Natural killer cell (primary cell): ENCODE data around the gene SAFB2. TPM values are rescaled to one million over a fixed set of nuclear protein-coding genes. Genes with fewer than 3 reads are reported as not detected.

Experiments used
- ATAC-seq, 3 donors: fragments of 150-1000 bp in 2 of 3; fragments of 200-7000 bp in 1 of 3; cut with Tn5 transposase; 1 replicate in 1 of 3; 2 replicates in 2 of 3; pipeline ENCODE4 v1.10.0; 2021; ENCODE audit warnings: mild to moderate bottlenecking in 2 of 3, moderate library complexity in 2 of 3
- DNase-seq, 2 donors: peaks; one replicate each; pipeline versions ENCODE4 v3.0.0 to v3.0.0-alpha.2; 2013 to 2021; ENCODE audit warnings: mixed read lengths in 1 of 2
- H3K27ac ChIP-seq: one replicate; pipeline ENCODE4 v1.5.1; 2013; ENCODE audit warnings: mild to moderate bottlenecking, low read length
- H3K27me3 ChIP-seq: one replicate; pipeline ENCODE4 v1.6.1; 2013; ENCODE audit warnings: low read length; ENCODE audit not compliant: control insufficient read depth, insufficient read depth
- H3K36me3 ChIP-seq: one replicate; pipeline ENCODE4 v1.6.1; 2013; ENCODE audit warnings: low read length; ENCODE audit not compliant: control insufficient read depth, insufficient read depth
- H3K4me1 ChIP-seq: one replicate; pipeline ENCODE4 v1.6.1; 2013; ENCODE audit warnings: low read length; ENCODE audit not compliant: control insufficient read depth, insufficient read depth
- H3K4me3 ChIP-seq: one replicate; pipeline ENCODE4 v1.5.1; 2013; ENCODE audit warnings: low read length
- H3K9me3 ChIP-seq: one replicate; pipeline ENCODE4 v1.6.1; 2013; ENCODE audit warnings: low read length; ENCODE audit not compliant: control insufficient read depth, insufficient read depth
- H3K27ac Mint-ChIP-seq, 2 donors: one replicate each; pipeline ENCODE4 v1.8.0; 2022; ENCODE audit warnings: mild to moderate bottlenecking in 2 of 2, mixed read lengths in 2 of 2, moderate library complexity in 1 of 2
- H3K27me3 Mint-ChIP-seq, 2 donors: one replicate each; pipeline ENCODE4 v1.8.0; 2022; ENCODE audit warnings: low read depth in 2 of 2, mixed read lengths in 2 of 2
- H3K36me3 Mint-ChIP-seq: one replicate; pipeline ENCODE4 v1.8.0; 2022; ENCODE audit warnings: mixed read lengths
- H3K4me1 Mint-ChIP-seq, 2 donors: one replicate each; pipeline ENCODE4 v1.8.0; 2022; ENCODE audit warnings: mixed read lengths in 2 of 2
- H3K4me3 Mint-ChIP-seq: one replicate; pipeline ENCODE4 v1.8.0; 2022; ENCODE audit warnings: mild to moderate bottlenecking, moderate library complexity, mixed read lengths
- H3K9me3 Mint-ChIP-seq, 2 donors: one replicate each; pipeline ENCODE4 v1.8.0; 2022; ENCODE audit warnings: mixed read lengths in 2 of 2
- WGBS: methylation state at CpG from one replicate; pipeline ENCODE4 v1.1.7; 2013; ENCODE audit warnings: missing lambda C conversion rate; ENCODE audit not compliant: insufficient coverage; 5-methylcytosine and 5-hydroxymethylcytosine counted together
- intact Hi-C: fragments of 100-400 bp; cut with micrococcal nuclease; formaldehyde crosslinking; loops from one replicate; pipeline ENCODE4 v1.14.2; 2022
- total RNA-seq, 4 donors: library from RNA; stranded (reverse); fragments of 120-200 nt in 1 of 4; gene quantifications; one replicate each; pipeline versions ENCODE4 v1.2.3 to v1.2.4, GENCODE V29; 2013 to 2022
- TF ChIP-seq, protein P1 (sequence below): fragments of 200-600 bp; IDR thresholded peaks from one replicate; pipeline ENCODE4 v1.8.0; 2022; ENCODE audit warnings: antibody characterized with exemption

SAFB2 gene
- total RNA-seq, 3 donors from 2014 or later (not counting 1 experiment from before 2014, with no cell fraction given), result 232 to 264 (median 258) TPM

DNA sequence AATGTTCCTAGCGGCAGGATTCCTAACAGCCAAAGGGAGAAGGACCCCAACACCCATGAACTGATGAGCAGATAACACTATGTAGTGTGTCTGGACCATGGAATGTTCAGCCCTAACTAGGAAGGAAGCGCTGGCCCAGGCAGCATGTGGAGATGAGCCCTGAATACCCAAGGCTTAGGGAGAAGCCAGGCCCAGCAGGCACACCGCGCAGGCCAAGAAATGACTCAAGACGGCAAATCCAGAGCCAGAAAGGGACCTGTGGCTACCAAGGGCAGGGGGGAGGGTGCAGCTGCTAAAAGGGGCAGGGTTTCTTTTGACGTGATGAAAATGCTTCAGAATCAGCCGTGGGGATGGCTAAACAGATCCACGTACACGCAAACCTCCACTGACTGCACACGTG, 34.1 kb downstream of the SAFB2 start:
- DNase-seq (no peak), ATAC-seq (no peak)
- H3K27me3 ChIP-seq, result no peaks in the 10 kb centered on the region
- Mint-ChIP-seq H3K9me3 (no peaks in the 10 kb centered on the region), H3K36me3 (peaks cover 6% of the 10 kb centered on the region), H3K4me3 (no peak overlapping the region), H3K27ac (no peak overlapping the region), H3K27me3 (no peaks in the 10 kb centered on the region), H3K4me1 (peaks cover 9 to 12% of the 10 kb centered on the region in 2 donors)
- TF ChIP-seq, protein P1, sequence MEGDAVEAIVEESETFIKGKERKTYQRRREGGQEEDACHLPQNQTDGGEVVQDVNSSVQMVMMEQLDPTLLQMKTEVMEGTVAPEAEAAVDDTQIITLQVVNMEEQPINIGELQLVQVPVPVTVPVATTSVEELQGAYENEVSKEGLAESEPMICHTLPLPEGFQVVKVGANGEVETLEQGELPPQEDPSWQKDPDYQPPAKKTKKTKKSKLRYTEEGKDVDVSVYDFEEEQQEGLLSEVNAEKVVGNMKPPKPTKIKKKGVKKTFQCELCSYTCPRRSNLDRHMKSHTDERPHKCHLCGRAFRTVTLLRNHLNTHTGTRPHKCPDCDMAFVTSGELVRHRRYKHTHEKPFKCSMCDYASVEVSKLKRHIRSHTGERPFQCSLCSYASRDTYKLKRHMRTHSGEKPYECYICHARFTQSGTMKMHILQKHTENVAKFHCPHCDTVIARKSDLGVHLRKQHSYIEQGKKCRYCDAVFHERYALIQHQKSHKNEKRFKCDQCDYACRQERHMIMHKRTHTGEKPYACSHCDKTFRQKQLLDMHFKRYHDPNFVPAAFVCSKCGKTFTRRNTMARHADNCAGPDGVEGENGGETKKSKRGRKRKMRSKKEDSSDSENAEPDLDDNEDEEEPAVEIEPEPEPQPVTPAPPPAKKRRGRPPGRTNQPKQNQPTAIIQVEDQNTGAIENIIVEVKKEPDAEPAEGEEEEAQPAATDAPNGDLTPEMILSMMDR, result no peak
- H3K9me3 ChIP-seq, result no peaks in the 10 kb centered on the region
- peaks cover 17% of the 10 kb centered on the region for H3K4me1 ChIP-seq
- H3K4me3 ChIP-seq, result no peak overlapping the region
- peaks cover 59% of the 10 kb centered on the region for H3K36me3 ChIP-seq
- intact Hi-C loops, result no loop called here
- 94% methylated on average over 10 of the region's 10 CpGs for WGBS
- no peak overlapping the region for H3K27ac ChIP-seq

DNA sequence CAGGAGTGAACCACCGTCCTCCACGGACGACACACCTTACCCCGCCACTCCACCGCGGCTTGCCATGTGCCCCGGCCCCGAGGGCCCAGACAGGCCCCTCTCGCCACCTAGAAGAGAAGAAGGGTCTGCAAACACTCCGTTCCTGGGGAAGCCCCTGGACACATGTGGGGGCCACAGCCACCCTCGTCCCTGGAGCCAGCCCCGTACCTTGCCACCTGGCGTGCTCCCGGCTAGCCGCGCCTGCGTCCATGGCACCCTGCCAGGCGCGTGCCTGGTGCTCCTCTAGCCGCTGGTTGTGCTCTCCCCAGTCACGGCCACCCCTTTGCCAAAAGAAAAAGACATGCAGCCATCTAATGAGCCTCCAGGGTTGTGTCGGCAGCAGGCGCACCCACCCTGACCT, 34.9 kb downstream of the SAFB2 start:
- DNase-seq, result no peak
- Mint-ChIP-seq H3K4me3 (no peak overlapping the region), H3K9me3 (no peaks in the 10 kb centered on the region), H3K4me1 (peaks cover 9 to 12% of the 10 kb centered on the region in 2 donors), H3K27ac (no peak overlapping the region), H3K36me3 (no peaks in the 10 kb centered on the region), H3K27me3 (no peaks in the 10 kb centered on the region)
- Histone ChIP-seq H3K4me1 (peaks cover 17% of the 10 kb centered on the region), H3K27ac (no peak overlapping the region), H3K36me3 (peaks cover 51% of the 10 kb centered on the region), H3K27me3 (no peaks in the 10 kb centered on the region), H3K9me3 (no peaks in the 10 kb centered on the region), H3K4me3 (no peak overlapping the region)
- intact Hi-C loops, result no loop called here
- WGBS, result 91% methylated on average over 23 of the region's 23 CpGs
- TF ChIP-seq, protein P1, result no peak
- no peak for ATAC-seq

- no peaks in the 10 kb centered on the region for H3K9me3 ChIP-seq
- no peaks in the 10 kb centered on the region for H3K27me3 ChIP-seq
- peaks cover 17% of the 10 kb centered on the region for H3K4me1 ChIP-seq
- H3K27ac Mint-ChIP-seq, result no peak overlapping the region
- H3K36me3 Mint-ChIP-seq, result no peaks in the 10 kb centered on the region
- no peak for ATAC-seq
- H3K4me3 Mint-ChIP-seq, result no peak overlapping the region
- H3K4me1 Mint-ChIP-seq, result peaks cover 9 to 12% of the 10 kb centered on the region in 2 donors
- H3K9me3 Mint-ChIP-seq, result no peaks in the 10 kb centered on the region
- intact Hi-C loops, result no loop called here
- no peak overlapping the region for H3K4me3 ChIP-seq
- 96% methylated on average over 16 of the region's 16 CpGs for WGBS
- H3K36me3 ChIP-seq, result peaks cover 46% of the 10 kb centered on the region
- no peaks in the 10 kb centered on the region for H3K27me3 Mint-ChIP-seq
- no peak for DNase-seq
- TF ChIP-seq, protein P1, result no peak
- no peak overlapping the region for H3K27ac ChIP-seq
Observed at GRCh38 chr19:5587071-5587455, 35.5 kb downstream of the SAFB2 start.
